HepG2 (cell line): ENCODE measurements around the gene MMP24OS. TPM values are rescaled to one million over a fixed set of nuclear protein-coding genes. Genes with fewer than 3 reads are reported as not detected.
A peak's percentile ranks its signal among the peaks of the same experiment; 100 is the strongest.

Source experiments
- ARID5B ChIP-seq: IDR thresholded peaks from 2 replicates; pipeline ENCODE4 v1.4.0; 2020; ENCODE audit warnings: mild to moderate bottlenecking, missing genetic modification reagents
- CREB1 ChIP-seq, 2 experiments: fragments of 450-650 bp in 1 of 2; IDR thresholded peaks; 2 replicates each; pipeline ENCODE4 v1.6.1; 2016 to 2017; ENCODE audit warnings: control low read depth in 1 of 2, mild to moderate bottlenecking in 1 of 2, missing compliant biosample characterization in 1 of 2, missing genetic modification characterization in 1 of 2
- E2F2 ChIP-seq: sonication (generic); formaldehyde crosslinking; IDR thresholded peaks from 2 replicates; pipeline ENCODE4 v1.4.0; 2020; ENCODE audit warnings: missing genetic modification reagents, borderline replicate concordance
- ELF4 ChIP-seq: sonication (generic); formaldehyde crosslinking; IDR thresholded peaks from 2 replicates; pipeline ENCODE4 v1.5.0; 2020; ENCODE audit warnings: missing genetic modification reagents, mild to moderate bottlenecking, moderate library complexity, borderline replicate concordance
- NFIB ChIP-seq: sonication (generic); formaldehyde crosslinking; IDR thresholded peaks from 2 replicates; pipeline ENCODE4 v1.9.0; 2021; ENCODE audit warnings: missing genetic modification reagents, mild to moderate bottlenecking, borderline replicate concordance
- ZHX2 ChIP-seq, 2 experiments: sonication (generic) in 1 of 2; formaldehyde crosslinking in 1 of 2; IDR thresholded peaks; 2 replicates each; pipeline versions ENCODE4 v1.6.1 to v1.9.0; 2014 to 2022; ENCODE audit warnings: antibody characterized with exemption in 1 of 2, borderline replicate concordance in 1 of 2, inconsistent platforms in 1 of 2, low read depth in 1 of 2, missing genetic modification reagents in 1 of 2
- ZNF205 ChIP-seq: IDR thresholded peaks from 2 replicates; pipeline ENCODE4 v1.6.1; 2018; ENCODE audit warnings: missing biosample characterization, missing genetic modification reagents
- ZNF24 ChIP-seq: fragments of 450-650 bp; IDR thresholded peaks from 2 replicates; pipeline ENCODE4 v1.6.1; 2017; ENCODE audit warnings: antibody characterized with exemption, mild to moderate bottlenecking
- ZNF335 ChIP-seq: sonication (generic); formaldehyde crosslinking; IDR thresholded peaks from 2 replicates; pipeline ENCODE4 v1.4.0; 2020; ENCODE audit warnings: missing genetic modification reagents
- ZNF574 ChIP-seq: sonication (generic); formaldehyde crosslinking; IDR thresholded peaks from 2 replicates; pipeline ENCODE4 v1.4.0; 2020; ENCODE audit warnings: missing genetic modification reagents
- polyA plus RNA-seq, 8 experiments: library from polyadenylated mRNA; depleted of rRNA in 3 of 8; stranded (reverse) in 7 of 8; unstranded in 1 of 8; fragments of >200 nt; fragmentation: Illumina TruSeq in 4 of 8; extraction: Trizol in 4 of 8; gene quantifications; 2 replicates each; pipeline versions ENCODE4 v1.2.1 to v1.2.3, GENCODE V29; 2011 to 2016; ENCODE audit warnings: low read depth in 4 of 8, missing spikeins in 1 of 8, mixed read lengths in 1 of 8; ENCODE audit not compliant: insufficient read depth in 1 of 8
- total RNA-seq, 5 experiments: library from RNA; depleted of rRNA; stranded (reverse); fragments of >200 nt; fragmentation: Illumina TruSeq; extraction: Trizol; gene quantifications; 2 replicates each; pipeline ENCODE4 v1.2.3, GENCODE V29; 2016; ENCODE audit warnings: low read depth in 1 of 5

The MMP24OS gene
- total and polyA plus RNA-seq, 2 of the 13 experiments (the other 11 are each of a cell fraction or from before 2014, with no cell fraction given): 6.0 to 8.5 TPM

- TF ChIP-seq ZHX2 (IDR thresholded peaks at IDR 0.05; ENCODE audit: low read depth): no peak
- TF ChIP-seq ZHX2 (CRISPR knock-in tag; IDR thresholded peaks at IDR 0.05; ENCODE audit: borderline replicate concordance): no peak
- TF ChIP-seq ARID5B (CRISPR knock-in tag): no peak
- no peak for TF ChIP-seq ZNF335
- TF ChIP-seq ZNF24: no peak
- peak; percentile 80; the same call in 1 of the 2 replicates for TF ChIP-seq ZNF574
- no peak for TF ChIP-seq CREB1 (IDR thresholded peaks at IDR 0.05)
- TF ChIP-seq CREB1 (CRISPR knock-in tag; IDR thresholded peaks at IDR 0.05): no peak; the same call in none of the 2 replicates
- no peak for TF ChIP-seq E2F2 (CRISPR knock-in tag)
- TF ChIP-seq ZNF205 (CRISPR knock-in tag): no peak
- no peak for TF ChIP-seq ELF4 (CRISPR knock-in tag)
- TF ChIP-seq NFIB (CRISPR knock-in tag): no peak
These were observed 7.3 kb upstream of the MMP24OS start (continued) for GRCh38 chr20:35284992-35285805.
